IMR-90 (cell line): ENCODE data around the gene TCFL5. TPM values are rescaled to one million over a fixed set of nuclear protein-coding genes. Genes with fewer than 3 reads are reported as not detected.

Source experiments
- ATAC-seq: fragments of 200-7000 bp; cut with Tn5 transposase; 2 replicates; pipeline ENCODE4 v1.9.1; 2020; ENCODE audit warnings: low read depth, mild to moderate bottlenecking, moderate library complexity
- BruUV-seq: library from RNA; stranded (reverse); fragments of 400-500 nt; replicated peaks from 2 replicates; lab custom pipeline; 2021; lab: Mats Ljungman, UMichigan
- CTCF ChIA-PET: fragments of 300-600 bp; formaldehyde crosslinking; extraction: SDS; loops from one replicate; lab custom pipeline; 2021; ENCODE audit warnings: antibody characterized with exemption; lab: Yijun Ruan, JAX
- POLR2A ChIA-PET: fragments of 300-600 bp; sonication (Branson Sonifier 250); formaldehyde crosslinking; loops from one replicate; lab custom pipeline; 2022; ENCODE audit warnings: antibody characterized with exemption; ENCODE audit not compliant: unreplicated experiment; lab: Charles Lee
- DNase-seq: peaks from one replicate; pipeline ENCODE4 v3.0.0; 2013
- H2AFZ ChIP-seq: replicated peaks from 2 replicates; pipeline ENCODE3; 2013; ENCODE audit warnings: low read length, mild to moderate bottlenecking; ENCODE audit not compliant: poor library complexity
- H2AK5ac ChIP-seq: 2 replicates; pipeline ENCODE4 v1.6.1; 2013; ENCODE audit warnings: low read depth, low read length, inconsistent platforms
- H2AK9ac ChIP-seq: replicated peaks from 2 replicates; pipeline ENCODE3; 2013; ENCODE audit warnings: mild to moderate bottlenecking, low read depth, low read length, moderate library complexity; ENCODE audit not compliant: poor library complexity
- H2BK120ac ChIP-seq: 2 replicates; pipeline ENCODE4 v1.6.1; 2013; ENCODE audit warnings: low read depth, low read length, inconsistent platforms
- H2BK15ac ChIP-seq: 3 replicates; pipeline ENCODE4 v1.6.1; 2013; ENCODE audit warnings: low read depth, low read length, inconsistent platforms
- H2BK20ac ChIP-seq: 2 replicates; pipeline ENCODE4 v1.6.1; 2013; ENCODE audit warnings: low read depth, mild to moderate bottlenecking, inconsistent platforms, low read length, moderate library complexity
- H2BK5ac ChIP-seq: 2 replicates; pipeline ENCODE4 v1.6.1; 2013; ENCODE audit warnings: mild to moderate bottlenecking, low read depth, low read length, inconsistent platforms; ENCODE audit not compliant: poor library complexity, severe bottlenecking
- H3K14ac ChIP-seq: replicated peaks from 2 replicates; pipeline ENCODE4 v1.6.1; 2013; ENCODE audit warnings: low read depth, low read length, inconsistent platforms
- H3K18ac ChIP-seq: 2 replicates; pipeline ENCODE4 v1.6.1; 2013; ENCODE audit warnings: low read depth, low read length, control low read depth
- H3K23ac ChIP-seq: 2 replicates; pipeline ENCODE4 v1.6.1; 2013; ENCODE audit warnings: low read depth, low read length, inconsistent platforms
- H3K27ac ChIP-seq: 2 replicates; pipeline ENCODE4 v1.5.1; 2013; ENCODE audit warnings: mild to moderate bottlenecking, control low read depth, low read length; ENCODE audit not compliant: insufficient read depth
- H3K27me3 ChIP-seq: 2 replicates; pipeline ENCODE4 v1.6.1; 2013; ENCODE audit warnings: low read length; ENCODE audit not compliant: control insufficient read depth, insufficient read depth
- H3K36me3 ChIP-seq: 2 replicates; pipeline ENCODE4 v1.6.1; 2013; ENCODE audit warnings: low read length, mixed read lengths; ENCODE audit not compliant: control insufficient read depth, insufficient read depth
- H3K4ac ChIP-seq: 2 replicates; pipeline ENCODE4 v1.6.1; 2013; ENCODE audit warnings: low read depth, low read length, inconsistent platforms
- H3K4me1 ChIP-seq: 2 replicates; pipeline ENCODE4 v1.6.1; 2013; ENCODE audit warnings: low read length, mixed read lengths; ENCODE audit not compliant: control insufficient read depth, insufficient read depth
- H3K4me2 ChIP-seq: 2 replicates; pipeline ENCODE4 v1.6.1; 2013; ENCODE audit warnings: low read depth, mild to moderate bottlenecking, control low read depth, low read length, moderate library complexity
- H3K4me3 ChIP-seq: 2 replicates; pipeline ENCODE4 v1.5.1; 2013; ENCODE audit warnings: low read depth, mild to moderate bottlenecking, control low read depth, low read length, moderate library complexity; ENCODE audit not compliant: insufficient read depth
- H3K56ac ChIP-seq: 2 replicates; pipeline ENCODE4 v1.6.1; 2013; ENCODE audit warnings: low read length, inconsistent platforms; ENCODE audit not compliant: insufficient read depth; ENCODE audit errors: extremely low read depth
- H3K79me1 ChIP-seq, 2 experiments: 2 replicates each; pipeline ENCODE4 v1.6.1; 2013; ENCODE audit warnings: low read length in 2 of 2, inconsistent platforms in 1 of 2, low read depth in 1 of 2
- H3K9ac ChIP-seq: 2 replicates; pipeline ENCODE4 v1.6.1; 2013; ENCODE audit warnings: low read depth, low read length, control low read depth
- H3K9me1 ChIP-seq: 2 replicates; pipeline ENCODE4 v1.6.1; 2013; ENCODE audit warnings: low read length, inconsistent platforms; ENCODE audit not compliant: insufficient read depth
- H3K9me3 ChIP-seq: 2 replicates; pipeline ENCODE4 v1.6.1; 2013; ENCODE audit warnings: low read length; ENCODE audit not compliant: control insufficient read depth, insufficient read depth
- H4K20me1 ChIP-seq: 2 replicates; pipeline ENCODE4 v1.6.1; 2013; ENCODE audit warnings: low read length, inconsistent platforms; ENCODE audit not compliant: insufficient read depth
- H4K5ac ChIP-seq: 2 replicates; pipeline ENCODE4 v1.6.1; 2013; ENCODE audit warnings: mild to moderate bottlenecking, low read depth, low read length, control low read depth
- H4K8ac ChIP-seq, 2 experiments: 2 replicates each; pipeline ENCODE4 v1.6.1; 2013; ENCODE audit warnings: low read depth in 2 of 2, low read length in 2 of 2, control low read depth in 1 of 2, inconsistent platforms in 1 of 2
- H4K91ac ChIP-seq: 2 replicates; pipeline ENCODE4 v1.6.1; 2013; ENCODE audit warnings: low read depth, low read length, inconsistent platforms; ENCODE audit not compliant: insufficient read depth
- CEBPB ChIP-seq: IDR thresholded peaks from 2 replicates; pipeline ENCODE4 v1.6.1; 2012; ENCODE audit warnings: low read depth, low read length, improper control_type of control experiment
- WGBS, 2 experiments: methylation state at CpG; one replicate each; pipeline versions ENCODE4 v1.1.5 to v1.1.7; 2013; ENCODE audit warnings: missing lambda C conversion rate in 2 of 2; ENCODE audit not compliant: insufficient read length in 1 of 2; ENCODE audit errors: extremely low coverage in 2 of 2; 5-methylcytosine and 5-hydroxymethylcytosine counted together
- dilution Hi-C: fragments of 300-500 bp; cut with HindIII; formaldehyde crosslinking; loops from one replicate; pipeline ENCODE4 v1.14.3; 2018; ENCODE audit warnings: low sequenced_read_pairs; ENCODE audit not compliant: unreplicated experiment
- in situ Hi-C: fragments of 300-500 bp; cut with MboI; formaldehyde crosslinking; loops from 3 replicates; pipeline ENCODE4 v1.14.3; 2019; ENCODE audit warnings: low sequenced_read_pairs, inconsistent platforms, mixed read lengths
- intact Hi-C: fragments of 100-400 bp; cut with micrococcal nuclease; formaldehyde crosslinking; loops from 2 replicates; pipeline ENCODE4 v1.10.0; 2022
- polyA plus RNA-seq, 3 experiments: library from polyadenylated mRNA; depleted of rRNA; stranded (reverse); fragments of >200 nt; gene quantifications; 2 replicates each; pipeline ENCODE4 v1.2.3, GENCODE V29; 2012; ENCODE audit warnings: low replicate concordance in 1 of 3
- total RNA-seq: library from RNA; depleted of rRNA; stranded (reverse); fragments of >200 nt; gene quantifications from 2 replicates; pipeline ENCODE4 v1.2.3, GENCODE V29; 2012
- TF ChIP-seq, protein P1 (sequence below): fragments of 150-350 bp; IDR thresholded peaks from 2 replicates; pipeline ENCODE4 v1.6.1; 2017; ENCODE audit warnings: mild to moderate bottlenecking, antibody characterized with exemption, low read length, low read depth

The TCFL5 gene
- total and polyA plus RNA-seq, 2 of the 4 experiments (the other 2 are of a cell fraction), result 6.0 to 8.2 TPM

DNA sequence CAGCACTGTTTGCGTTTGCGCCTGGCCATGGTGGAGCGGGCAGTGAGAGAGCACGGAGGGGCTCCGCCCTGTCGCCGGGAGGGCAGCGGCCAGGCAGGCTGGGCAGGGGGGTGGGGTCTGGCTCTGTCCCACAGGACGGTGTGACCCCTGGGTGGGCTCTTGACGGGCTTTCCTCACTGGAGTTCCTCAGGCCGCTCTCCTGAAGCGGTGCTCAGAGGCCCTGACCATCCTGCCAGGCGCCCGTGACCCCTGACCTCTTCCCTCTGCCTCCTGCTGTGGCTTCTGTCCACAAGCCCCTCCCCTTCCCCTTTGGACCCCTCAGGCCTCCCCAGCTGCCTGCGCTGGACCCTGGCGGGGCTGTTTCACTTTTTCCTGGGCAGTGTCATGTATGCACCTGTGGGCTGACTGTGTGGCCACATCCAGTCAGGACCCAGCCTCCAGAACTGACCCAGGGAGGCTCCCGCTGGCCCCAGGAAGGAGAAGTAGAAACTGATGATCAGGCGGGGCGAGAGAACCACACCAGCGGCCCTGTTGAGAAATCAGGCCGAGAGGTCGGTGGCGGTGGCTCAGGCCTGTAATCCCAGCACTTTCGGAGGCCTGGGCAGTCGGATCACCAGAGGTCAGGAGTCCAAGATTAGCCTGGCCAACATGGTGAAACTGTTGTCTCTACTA is 55.8 kb downstream of the TCFL5 start:
- POLR2A ChIA-PET, result no interaction called here
- Histone ChIP-seq H2BK120ac (0 out of 2 replicates have a peak overlapping the region, but pooled peaks have one; percentile 8), H4K8ac (peak overlapping the region; percentile 3 to 35; a peak in 2 of 4 replicates), H4K91ac (peak overlapping the region; percentile 34), H2AFZ (peak overlapping the region; percentile 82), H3K4me2 (peak overlapping the region; percentile 94), H3K18ac (no peak overlapping the region; the same call in 1 of the 2 replicates), H3K27ac (peak overlapping the region; percentile 69), H3K9me1 (no peaks in the 10 kb centered on the region), H3K36me3 (peaks cover 38% of the 10 kb centered on the region), H3K23ac (peak overlapping the region; percentile 68), H3K9me3 (no peaks in the 10 kb centered on the region), H2BK15ac (no peak overlapping the region), H3K79me1 (peaks cover 19 to 45% of the 10 kb centered on the region in 2 experiments), H3K4me3 (peak overlapping the region; percentile 100), H3K27me3 (no peaks in the 10 kb centered on the region), H3K56ac (peak overlapping the region; percentile 32; the same call in 1 of the 2 replicates), H3K14ac (peak overlapping the region; percentile 81), H2AK9ac (peak overlapping the region; percentile 98), H3K4me1 (peaks cover 10% of the 10 kb centered on the region), H3K4ac (peak overlapping the region; percentile 79), H2BK5ac (peak overlapping the region; percentile 68), H4K20me1 (peaks cover 46% of the 10 kb centered on the region), H3K9ac (peak overlapping the region; percentile 77), H4K5ac (peak overlapping the region; percentile 34), H2AK5ac (peak overlapping the region; percentile 51), H2BK20ac (no peak overlapping the region)
- CTCF ChIA-PET, result no interaction called here
- DNase-seq, result no peak
- in situ Hi-C loops, result no loop called here
- 58% methylated on average over 11 of the region's 25 CpGs; no CpG with 5 or more reads in 1 of the 2 experiments for WGBS, 2 experiments
- BruUV-seq, result no TSS peak
- ATAC-seq, result peak; percentile 26
- dilution Hi-C loops, result no loop called here
- intact Hi-C loops, result loop anchor here (5.0 kb wide), 1 partner anchor 201 kb away; the partner anchor contains the start of gene BHLHE23
- TF ChIP-seq, protein P1, sequence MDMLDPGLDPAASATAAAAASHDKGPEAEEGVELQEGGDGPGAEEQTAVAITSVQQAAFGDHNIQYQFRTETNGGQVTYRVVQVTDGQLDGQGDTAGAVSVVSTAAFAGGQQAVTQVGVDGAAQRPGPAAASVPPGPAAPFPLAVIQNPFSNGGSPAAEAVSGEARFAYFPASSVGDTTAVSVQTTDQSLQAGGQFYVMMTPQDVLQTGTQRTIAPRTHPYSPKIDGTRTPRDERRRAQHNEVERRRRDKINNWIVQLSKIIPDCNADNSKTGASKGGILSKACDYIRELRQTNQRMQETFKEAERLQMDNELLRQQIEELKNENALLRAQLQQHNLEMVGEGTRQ, result no peak
- peak; percentile 14; the same call in 1 of the 2 replicates for TF ChIP-seq CEBPB
